Nephron progenitor cell (in vitro differentiated cells): Measurements from ENCODE around the gene ENOPH1.

ENCODE experiments used
- DNase-seq: peaks from one replicate; pipeline ENCODE4 v3.0.0; 2021
- H3K27ac Mint-ChIP-seq: 2 replicates; pipeline ENCODE4 v1.8.0; 2021; ENCODE audit warnings: mild to moderate bottlenecking, moderate library complexity, mixed read lengths
- H3K27me3 Mint-ChIP-seq: 2 replicates; pipeline ENCODE4 v1.8.0; 2021; ENCODE audit warnings: mild to moderate bottlenecking, low read depth, mixed read lengths; ENCODE audit not compliant: poor library complexity
- H3K36me3 Mint-ChIP-seq: 2 replicates; pipeline ENCODE4 v1.8.0; 2021; ENCODE audit warnings: low read depth, mixed read lengths
- H3K4me1 Mint-ChIP-seq: 2 replicates; pipeline ENCODE4 v1.8.0; 2021; ENCODE audit warnings: mixed read lengths
- H3K4me3 Mint-ChIP-seq: 2 replicates; pipeline ENCODE4 v1.8.0; 2021; ENCODE audit warnings: mild to moderate bottlenecking, moderate library complexity, mixed read lengths
- H3K9me3 Mint-ChIP-seq: 2 replicates; pipeline ENCODE4 v1.8.0; 2021; ENCODE audit warnings: mild to moderate bottlenecking, moderate library complexity, mixed read lengths
- CTCF ChIP-seq: fragments of 200-600 bp; sonication (generic); IDR thresholded peaks from 2 replicates; pipeline ENCODE4 v1.5.0; 2021; ENCODE audit warnings: antibody characterized with exemption

The ENOPH1 gene

GRCh38 chr4:82436130-82436529 lies 5.7 kb downstream of the ENOPH1 start:
- H3K4me1 Mint-ChIP-seq: peaks cover 34% of the 10 kb centered on the region
- H3K9me3 Mint-ChIP-seq: peaks cover 3% of the 10 kb centered on the region
- TF ChIP-seq CTCF: no peak
- no peak overlapping the region for H3K27ac Mint-ChIP-seq
- peaks cover 79% of the 10 kb centered on the region for H3K36me3 Mint-ChIP-seq
- no peaks in the 10 kb centered on the region for H3K27me3 Mint-ChIP-seq
- no peak overlapping the region for H3K4me3 Mint-ChIP-seq
- DNase-seq: no peak

- Mint-ChIP-seq H3K27me3 (no peaks in the 10 kb centered on the region), H3K27ac (no peak overlapping the region), H3K4me3 (no peak overlapping the region), H3K36me3 (peaks cover 86% of the 10 kb centered on the region), H3K4me1 (peaks cover 27% of the 10 kb centered on the region), H3K9me3 (peaks cover 10% of the 10 kb centered on the region)
- DNase-seq: no peak
- no peak for TF ChIP-seq CTCF
Observed at GRCh38 chr4:82436780-82437179, 6.4 kb downstream of the ENOPH1 start.

GRCh38 chr4:82437285-82438005 lies 7.1 kb downstream of the ENOPH1 start:
- no peak for DNase-seq
- Mint-ChIP-seq H3K9me3 (peaks cover 12% of the 10 kb centered on the region), H3K4me1 (peaks cover 20% of the 10 kb centered on the region), H3K27ac (no peak overlapping the region), H3K36me3 (peaks cover 92% of the 10 kb centered on the region), H3K4me3 (no peak overlapping the region), H3K27me3 (no peaks in the 10 kb centered on the region)
- TF ChIP-seq CTCF: no peak

DNA sequence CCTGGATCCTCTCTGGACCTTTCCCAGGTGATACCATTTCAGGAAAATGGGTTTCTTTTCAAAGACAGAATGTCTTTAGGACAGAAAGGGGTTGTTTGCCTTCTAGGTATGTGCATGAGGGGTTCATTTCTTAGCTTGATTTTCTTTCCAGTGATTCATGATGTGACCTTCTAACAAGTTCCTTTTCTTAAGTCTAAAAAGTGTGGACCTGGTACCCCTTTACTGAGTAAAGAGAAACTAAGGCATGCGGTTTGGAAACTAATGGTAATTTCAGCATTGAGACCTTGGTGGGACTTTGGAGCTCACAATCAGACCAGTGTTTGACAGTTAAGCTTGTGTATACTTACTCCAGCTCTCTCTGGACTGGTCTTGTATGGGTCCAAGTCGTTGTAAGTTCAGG lies 8.7 kb downstream of the ENOPH1 start:
- peaks cover 7% of the 10 kb centered on the region for H3K4me1 Mint-ChIP-seq
- no peak for DNase-seq
- peaks cover 17% of the 10 kb centered on the region for H3K9me3 Mint-ChIP-seq
- H3K36me3 Mint-ChIP-seq: peaks cover 86% of the 10 kb centered on the region
- H3K4me3 Mint-ChIP-seq: no peak overlapping the region
- H3K27me3 Mint-ChIP-seq: no peaks in the 10 kb centered on the region
- TF ChIP-seq CTCF: no peak
- H3K27ac Mint-ChIP-seq: no peak overlapping the region

- H3K4me1 Mint-ChIP-seq: no peaks in the 10 kb centered on the region
- peaks cover 6% of the 10 kb centered on the region for H3K9me3 Mint-ChIP-seq
- peaks cover 3% of the 10 kb centered on the region for H3K27me3 Mint-ChIP-seq
- no peak for TF ChIP-seq CTCF
- H3K27ac Mint-ChIP-seq: peak overlapping the region; percentile 27
- H3K4me3 Mint-ChIP-seq: no peak overlapping the region
- no peak for DNase-seq
- peaks cover 76% of the 10 kb centered on the region for H3K36me3 Mint-ChIP-seq
Observed at GRCh38 chr4:82447886-82448285, 17.5 kb downstream of the ENOPH1 start.
